GM12872 (cell line): ENCODE measurements around the gene ZDHHC18.

Experiments
- CTCF ChIP-seq: IDR thresholded peaks from 3 replicates; pipeline ENCODE4 v1.5.1; 2011; ENCODE audit warnings: low read depth, mild to moderate bottlenecking, low read length, moderate library complexity; ENCODE audit not compliant: insufficient read depth

ZDHHC18 gene

GRCh38 chr1:26784023-26784871 is 42.2 kb upstream of the ZDHHC18 start:
- no peak for TF ChIP-seq CTCF

GRCh38 chr1:26784886-26785285 is 41.6 kb upstream of the ZDHHC18 start:
- TF ChIP-seq CTCF = no peak

- no peak for TF ChIP-seq CTCF
These were observed 40.7 kb upstream of the ZDHHC18 start for GRCh38 chr1:26785611-26786436.

- no peak for TF ChIP-seq CTCF
These were observed 39.8 kb upstream of the ZDHHC18 start for GRCh38 chr1:26786437-26787380.

GRCh38 chr1:26787381-26787705 is 39.1 kb upstream of the ZDHHC18 start:
- no peak for TF ChIP-seq CTCF

GRCh38 chr1:26787706-26788514 is 38.6 kb upstream of the ZDHHC18 start, which contains the start of gene PIGV:
Gene PIGV, plus strand, starts transcription at chr1:26787950. Its CDS starts 2,866 bp downstream, at chr1:26790816.
- no peak for TF ChIP-seq CTCF
